ENCODE measurements around the gene XIAP. TPM values are rescaled to one million over a fixed set of nuclear protein-coding genes. Genes with fewer than 3 reads are reported as not detected.
A peak's percentile ranks its signal among the peaks of the same experiment; 100 is the strongest.

The XIAP gene
- total RNA-seq, 1 donor from 2014 or later: 48.1 TPM

DNA sequence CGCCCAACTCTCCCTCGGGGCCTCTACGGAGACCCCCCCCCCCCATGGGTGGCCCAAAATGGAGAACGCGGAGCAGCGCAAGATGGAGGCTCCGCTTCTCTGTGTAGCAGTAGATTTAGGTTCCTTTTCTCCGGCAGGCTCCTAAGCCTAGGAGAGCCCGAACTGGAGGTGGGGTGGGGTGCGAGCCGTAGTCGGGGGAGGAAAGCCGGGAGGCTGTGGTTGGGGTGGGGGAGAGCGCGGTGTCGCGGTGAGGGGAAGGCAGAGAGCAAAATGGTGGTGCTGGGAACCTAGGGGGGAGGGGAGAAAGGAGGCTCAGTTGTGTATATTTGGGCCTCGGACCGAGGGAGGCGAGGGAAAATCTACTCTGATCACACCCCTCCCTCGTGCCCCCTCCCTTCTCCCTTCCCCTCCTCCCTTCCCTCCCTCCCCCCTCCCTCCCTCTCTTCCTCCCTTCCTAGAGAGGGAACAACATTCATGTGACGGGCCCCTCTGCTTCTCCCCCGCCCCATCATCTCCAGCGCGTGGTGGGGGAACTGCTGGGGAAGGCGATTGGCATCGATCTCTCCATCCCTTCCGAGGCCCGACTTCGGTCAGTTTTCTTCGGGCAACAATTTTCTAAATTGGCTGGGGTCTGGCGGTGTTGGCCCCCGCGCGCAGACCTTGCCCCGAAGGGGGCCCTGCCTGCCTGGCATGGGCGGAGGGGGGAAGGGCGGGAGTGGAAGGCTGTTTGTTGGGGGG, 101.6 kb downstream of the XIAP start, which contains the start of gene STAG2:
Gene STAG2 (plus strand): TSS at position 439 of the 738 bp plus-strand sequence. CDS start 60,922 bp downstream, outside the sequence.
- peak within 1 kb of the TSS; percentile 98 for H3K27ac Mint-ChIP-seq (ENCODE audit: unreplicated experiment)
- peak; percentile 56 for DNase-seq (ENCODE audit: low spot score)
- no peak for TF ChIP-seq CTCF (IDR thresholded peaks at IDR 0.05; ENCODE audit: unreplicated experiment)
- peaks cover 10% of the 10 kb centered on the region for H3K4me1 Mint-ChIP-seq (ENCODE audit: unreplicated experiment)
- H3K36me3 Mint-ChIP-seq (ENCODE audit: low read depth, unreplicated experiment): peaks cover 10% of the 10 kb centered on the region
- H3K27me3 Mint-ChIP-seq (ENCODE audit: unreplicated experiment): peaks cover 2% of the 10 kb centered on the region
- peak within 1 kb of the TSS; percentile 97 for H3K4me3 Mint-ChIP-seq (ENCODE audit: unreplicated experiment)
- no peaks in the 10 kb centered on the region for H3K9me3 Mint-ChIP-seq (ENCODE audit: unreplicated experiment)

- peak overlapping the region; percentile 98 for H3K27ac Mint-ChIP-seq (ENCODE audit: unreplicated experiment)
- peaks cover 10% of the 10 kb centered on the region for H3K4me1 Mint-ChIP-seq (ENCODE audit: unreplicated experiment)
- H3K9me3 Mint-ChIP-seq (ENCODE audit: unreplicated experiment): no peaks in the 10 kb centered on the region
- no peak for DNase-seq (ENCODE audit: low spot score)
- peak overlapping the region; percentile 97 for H3K4me3 Mint-ChIP-seq (ENCODE audit: unreplicated experiment)
- TF ChIP-seq CTCF (IDR thresholded peaks at IDR 0.05; ENCODE audit: unreplicated experiment): no peak
- peaks cover 2% of the 10 kb centered on the region for H3K27me3 Mint-ChIP-seq (ENCODE audit: unreplicated experiment)
- H3K36me3 Mint-ChIP-seq (ENCODE audit: low read depth, unreplicated experiment): peaks cover 10% of the 10 kb centered on the region
Measured at GRCh38 chrX:123962006-123962467, 102.2 kb downstream of the XIAP start.

DNA sequence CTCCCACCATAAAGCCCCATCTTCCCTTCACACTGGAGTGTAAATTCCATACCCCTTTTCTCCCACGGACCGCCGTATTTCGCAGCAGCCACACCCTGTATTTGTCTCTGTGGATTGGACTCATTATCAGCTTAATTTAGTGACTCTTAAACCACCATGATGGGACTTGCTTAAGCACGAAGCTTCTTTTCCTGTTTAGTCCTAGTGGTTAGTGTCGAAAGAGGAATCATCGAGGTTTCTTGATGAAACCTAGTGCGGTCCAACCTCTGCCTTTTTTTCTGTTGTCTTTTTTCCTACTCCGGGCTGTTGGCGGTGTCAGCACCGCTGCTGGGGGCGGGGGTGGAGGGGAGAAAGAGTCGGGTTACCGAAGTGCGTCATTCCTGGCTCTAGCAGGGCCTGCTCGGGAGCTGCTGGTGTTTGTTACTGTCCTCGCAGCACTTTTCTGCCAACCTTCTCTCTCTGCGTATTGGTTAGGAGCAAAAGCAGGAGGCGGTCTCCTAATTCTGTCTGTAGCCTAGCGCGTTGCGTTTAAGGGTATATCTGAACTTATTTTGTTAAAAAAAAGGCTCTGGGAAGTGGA, 103.0 kb downstream of the XIAP start:
- TF ChIP-seq CTCF (IDR thresholded peaks at IDR 0.05; ENCODE audit: unreplicated experiment): no peak
- peak; percentile 69 for DNase-seq (ENCODE audit: low spot score)
- Mint-ChIP-seq H3K36me3 (ENCODE audit: low read depth, unreplicated experiment) (peaks cover 10% of the 10 kb centered on the region), H3K27me3 (ENCODE audit: unreplicated experiment) (peaks cover 2% of the 10 kb centered on the region), H3K9me3 (ENCODE audit: unreplicated experiment) (no peaks in the 10 kb centered on the region), H3K4me3 (ENCODE audit: unreplicated experiment) (peak overlapping the region; percentile 97), H3K4me1 (ENCODE audit: unreplicated experiment) (peaks cover 10% of the 10 kb centered on the region), H3K27ac (ENCODE audit: unreplicated experiment) (peak overlapping the region; percentile 98)

Other genes with a start within 250 kb of the XIAP start
- 94.3 TPM for gene THOC2, start 127.0 kb upstream of the XIAP start, total RNA-seq (ENCODE audit: unreplicated experiment)
- gene STAG2, start 101.7 kb downstream of the XIAP start, total RNA-seq (ENCODE audit: unreplicated experiment): 57.6 TPM

All from endothelial cell (in vitro differentiated cells).